Central memory CD4-positive, alpha-beta T cell (primary cell): Measurements from ENCODE around the gene ELAC2.

ENCODE experiments used
- DNase-seq: peaks from one replicate; pipeline ENCODE4 v3.0.0; 2022

Gene ELAC2

DNA sequence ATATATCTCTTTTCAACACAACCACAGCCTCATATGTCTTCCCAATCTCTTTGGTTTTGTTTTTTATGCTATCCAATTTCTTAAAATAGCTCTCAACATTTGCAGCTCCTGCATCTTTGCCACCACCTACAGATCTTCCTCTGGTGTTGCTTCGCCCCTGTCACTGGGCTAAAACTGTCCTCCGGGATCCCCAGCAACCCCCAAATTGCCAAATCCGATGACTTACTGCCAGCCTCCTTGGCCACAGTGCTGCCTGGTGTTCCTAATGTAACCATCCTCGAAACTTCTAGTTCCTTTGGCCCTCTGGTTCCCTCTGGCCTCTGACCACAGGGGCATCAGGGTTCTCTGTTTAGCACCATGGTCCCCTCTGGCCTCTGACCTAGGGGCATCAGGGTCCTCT is 70.8 kb downstream of the ELAC2 start:
- no peak for DNase-seq
